GM21825 (cell line): ENCODE data around the gene VMAC.
"Not testable (repeated sequence)": the region's sequence is repeated elsewhere in the genome, so short reads cannot be mapped to it uniquely, and the experiment has no call there.

Experiments
- ATAC-seq: cut with Tn5 transposase; IDR thresholded peaks from one replicate; pipeline ENCODE4 v1.9.1; 2021; ENCODE audit warnings: mild to moderate bottlenecking, moderate library complexity; ENCODE audit not compliant: unreplicated experiment

VMAC gene

DNA sequence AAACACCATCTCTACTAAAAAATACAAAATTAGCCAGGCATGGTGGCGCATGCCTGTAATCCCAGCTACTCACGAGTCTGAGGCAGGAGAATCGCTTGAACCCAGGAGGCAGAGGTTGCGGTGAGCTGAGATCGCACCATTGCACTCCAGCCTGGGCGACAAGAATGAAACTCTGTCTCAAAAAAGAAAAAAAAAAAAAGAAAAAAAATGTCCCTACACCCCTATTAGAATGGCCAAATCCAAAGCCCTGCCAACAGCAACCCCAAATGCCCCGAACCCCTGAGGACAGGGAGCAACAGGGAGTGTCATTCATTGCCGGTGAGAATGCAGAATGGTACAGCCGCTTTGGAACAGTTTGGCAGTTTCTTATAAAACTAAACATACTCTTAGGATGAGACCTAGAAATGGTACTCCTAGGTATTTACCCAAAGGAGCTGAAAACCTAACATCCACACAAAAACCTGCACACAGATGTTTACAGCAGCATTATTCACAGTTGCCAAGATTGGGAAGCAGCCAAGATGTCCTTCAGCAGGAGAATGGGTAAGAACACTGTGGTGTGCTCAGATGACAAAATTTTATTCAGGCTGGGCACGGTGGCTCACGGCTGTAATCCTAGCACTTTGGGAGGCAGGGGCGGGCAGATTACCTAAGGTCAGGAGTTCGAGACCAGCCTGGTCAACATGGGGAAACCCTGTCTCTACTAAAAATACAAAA, 21.4 kb upstream of the VMAC start:
- not testable (repeated sequence) for ATAC-seq

DNA sequence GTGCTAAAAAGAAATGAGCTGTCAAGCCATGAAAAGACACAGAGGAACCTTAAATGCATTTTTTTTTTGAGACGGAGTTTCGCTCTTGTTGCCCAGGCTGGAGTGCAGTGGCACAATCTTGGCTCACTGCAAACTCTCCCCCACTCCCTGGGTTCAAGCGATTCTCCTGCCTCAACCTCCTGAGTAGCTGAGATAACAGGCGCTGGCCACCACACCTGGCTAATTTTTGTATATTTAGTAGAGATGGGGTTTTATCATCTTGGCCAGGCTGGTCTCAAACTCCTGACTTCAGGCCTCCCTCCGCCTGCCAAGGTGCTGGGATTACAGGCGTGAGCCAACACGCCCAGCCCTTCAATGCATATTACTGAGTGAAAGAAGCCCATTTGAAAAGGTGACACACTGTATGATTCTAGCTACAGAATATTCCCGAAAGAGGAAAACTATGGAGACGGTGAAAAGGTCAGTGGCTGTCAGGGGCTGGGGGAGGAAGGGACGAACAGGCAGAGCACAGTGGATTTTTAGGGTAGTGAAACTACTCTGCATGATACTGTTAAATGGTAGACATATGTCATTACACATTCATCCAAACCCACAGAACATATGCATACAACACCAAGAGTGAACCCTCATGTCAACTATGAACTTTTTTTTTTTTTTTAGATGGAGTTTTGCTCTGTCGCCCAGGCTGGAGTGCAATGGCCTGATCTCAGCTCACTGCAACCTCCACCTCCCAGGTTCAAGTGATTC, 20.4 kb upstream of the VMAC start:
- ATAC-seq: not testable (repeated sequence)

DNA sequence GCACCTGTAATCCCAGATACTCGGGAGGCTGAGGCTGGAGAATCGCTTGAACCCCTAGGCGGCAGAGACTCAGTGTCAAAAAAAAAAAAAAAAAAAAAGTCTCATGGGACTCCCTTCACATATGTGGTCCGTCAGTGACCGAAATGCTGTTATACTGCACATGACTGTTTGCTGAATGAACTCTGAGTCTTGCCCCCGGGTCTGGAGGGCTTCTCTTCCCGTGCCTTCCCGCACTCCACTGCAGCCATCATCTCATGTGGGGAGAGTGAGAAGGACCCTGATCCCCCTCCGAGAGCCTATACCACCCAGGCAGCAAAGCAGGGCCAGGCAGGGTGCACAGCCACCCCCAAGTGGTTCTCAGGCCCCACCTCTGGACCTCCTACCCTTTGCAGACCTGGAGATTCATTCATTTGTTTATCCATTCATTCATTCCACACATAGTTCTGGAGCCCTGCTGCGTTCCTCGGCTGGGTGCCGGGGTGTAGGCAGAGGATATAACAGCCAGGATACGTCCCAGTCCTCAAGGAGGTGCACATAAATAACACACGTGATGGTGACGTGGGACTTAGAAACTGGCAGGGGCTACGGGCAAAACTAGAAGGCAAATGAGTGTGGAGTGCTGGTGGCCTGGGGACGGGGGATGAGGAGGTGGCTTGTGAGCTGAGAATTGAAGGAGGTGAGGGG, 15.2 kb upstream of the VMAC start:
- ATAC-seq: no peak

DNA sequence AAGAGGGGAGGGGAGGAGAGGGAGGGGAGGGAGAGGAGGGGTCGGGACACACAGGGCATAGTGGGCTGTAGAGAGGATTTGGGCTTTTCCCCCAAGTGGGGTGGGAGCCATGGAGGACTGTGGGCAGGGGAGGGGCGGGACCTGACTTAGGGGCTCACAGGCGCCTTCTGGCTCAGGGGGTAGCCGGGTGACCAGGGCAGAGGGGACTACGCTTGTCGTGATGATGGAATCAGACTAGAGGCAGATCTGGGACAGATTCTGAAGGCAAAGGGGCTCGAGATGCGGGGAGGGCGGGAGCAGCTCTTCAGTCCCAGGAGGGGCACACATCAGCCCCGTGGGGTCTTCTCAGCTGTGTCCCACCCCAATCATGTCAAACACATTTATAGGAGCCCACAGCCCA, 14.6 kb upstream of the VMAC start:
- no peak for ATAC-seq

DNA sequence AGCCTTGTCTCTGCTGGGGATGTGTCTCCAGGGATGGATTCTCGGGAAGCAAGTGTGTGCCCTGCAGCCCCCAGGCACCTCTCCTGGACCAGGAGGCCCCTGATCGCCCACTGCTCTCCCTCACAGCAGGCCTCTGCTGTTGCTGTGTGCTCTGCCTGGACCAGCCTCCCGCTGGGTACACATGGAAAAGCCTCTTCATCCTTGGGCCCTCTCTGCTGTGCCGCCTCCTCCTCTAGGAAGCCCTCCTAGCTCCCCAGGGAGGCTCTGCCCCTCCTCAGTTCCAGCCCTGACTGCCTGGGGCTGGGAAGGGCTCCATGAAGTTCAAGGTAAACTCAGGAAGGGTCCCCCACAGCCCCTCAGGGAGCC, 13.1 kb upstream of the VMAC start:
- no peak for ATAC-seq

DNA sequence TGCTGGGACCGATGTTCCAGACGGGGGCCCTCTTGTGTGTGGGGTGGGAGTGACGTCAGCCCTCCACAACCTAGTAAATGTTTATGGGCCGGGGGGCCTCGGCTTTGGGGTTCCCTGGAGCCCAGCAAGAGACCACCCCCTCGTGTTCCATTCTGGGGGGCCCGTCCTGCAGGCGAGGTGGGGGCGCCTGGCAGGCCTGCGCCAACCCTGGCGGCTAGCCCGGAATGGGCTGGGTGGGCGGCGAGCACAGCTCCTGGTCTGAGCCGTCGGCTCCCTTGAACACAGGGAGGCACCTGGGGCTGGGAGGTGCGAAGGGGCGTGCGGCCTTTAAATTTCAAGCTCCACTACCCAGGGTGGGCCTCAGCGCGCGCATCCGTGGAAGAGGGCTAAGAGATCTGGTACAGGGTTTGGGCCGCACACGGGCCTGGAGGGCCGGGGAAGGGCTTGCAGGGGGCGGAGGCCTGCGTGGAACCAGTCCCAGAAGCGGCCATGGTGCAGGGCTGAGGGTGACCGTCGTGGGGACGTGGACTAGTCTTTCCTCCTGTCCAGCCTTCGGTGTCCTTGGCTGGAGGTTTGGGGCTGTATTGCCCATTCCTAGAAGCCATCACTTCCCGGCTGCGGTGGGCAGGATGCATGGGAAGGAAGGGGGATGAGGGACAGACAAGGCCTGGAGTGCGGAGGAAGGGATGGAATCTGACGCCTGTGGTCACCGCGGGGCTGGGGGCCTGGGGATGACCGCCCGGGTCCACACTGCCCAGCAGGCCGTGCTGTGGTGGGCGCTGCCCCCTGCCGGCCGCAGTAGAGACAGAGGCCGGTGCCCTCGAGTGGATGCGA, 12.5 kb upstream of the VMAC start:
- no peak for ATAC-seq

DNA sequence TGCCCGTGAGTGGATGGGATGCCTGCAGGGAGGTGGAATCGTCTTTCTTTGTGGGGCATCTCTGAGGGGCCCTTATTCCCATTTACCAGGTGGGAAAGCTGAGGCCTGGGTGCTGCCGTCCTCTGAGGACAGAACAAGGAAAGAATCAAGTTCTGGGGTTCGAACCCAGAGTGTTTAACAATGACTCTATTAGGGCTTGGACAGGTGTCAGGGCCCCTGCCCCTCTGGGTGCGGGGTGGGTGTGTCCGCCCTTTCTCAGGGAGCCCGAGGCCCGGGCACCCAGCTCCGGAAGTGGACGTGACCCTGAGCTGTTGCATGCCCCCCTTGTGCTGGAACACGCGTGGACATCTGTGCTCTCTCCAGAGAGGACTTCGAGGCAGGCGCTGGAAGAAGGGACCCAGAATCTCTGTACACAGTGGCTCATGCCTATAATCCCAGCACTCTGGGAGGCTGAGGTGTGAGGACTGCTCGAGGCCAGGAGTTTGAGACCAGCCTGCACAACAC, 11.8 kb upstream of the VMAC start:
- no peak for ATAC-seq

DNA sequence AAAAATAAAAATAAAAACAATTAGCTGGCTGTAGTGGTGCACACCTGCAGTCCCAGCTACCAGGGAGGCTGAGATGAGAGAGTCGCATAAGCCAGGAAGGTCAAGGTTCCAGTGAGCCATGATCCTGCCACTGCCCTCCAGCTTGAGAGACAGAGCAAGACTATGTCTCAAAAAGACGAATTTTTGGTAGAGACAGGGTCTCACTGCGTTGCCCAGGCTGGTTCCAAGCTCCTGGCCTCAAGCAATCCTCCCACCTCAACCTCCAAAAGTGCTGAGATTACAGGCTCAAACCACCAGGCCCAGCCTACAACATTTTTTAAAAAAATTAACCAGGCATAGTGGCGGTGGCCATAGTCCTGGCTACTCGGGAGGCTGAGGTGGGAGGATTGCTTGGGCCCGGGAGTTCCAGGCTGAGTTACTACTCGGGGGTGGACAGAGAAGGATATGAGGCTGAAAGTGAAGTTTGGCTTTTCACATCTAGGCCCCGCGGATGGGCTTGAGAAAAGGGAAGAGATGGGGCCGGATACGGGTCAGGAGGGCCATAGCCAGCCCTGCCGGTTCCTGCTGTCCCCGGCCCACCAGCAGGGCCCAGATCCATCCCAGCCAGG, 11.3 kb upstream of the VMAC start:
- ATAC-seq: no peak

DNA sequence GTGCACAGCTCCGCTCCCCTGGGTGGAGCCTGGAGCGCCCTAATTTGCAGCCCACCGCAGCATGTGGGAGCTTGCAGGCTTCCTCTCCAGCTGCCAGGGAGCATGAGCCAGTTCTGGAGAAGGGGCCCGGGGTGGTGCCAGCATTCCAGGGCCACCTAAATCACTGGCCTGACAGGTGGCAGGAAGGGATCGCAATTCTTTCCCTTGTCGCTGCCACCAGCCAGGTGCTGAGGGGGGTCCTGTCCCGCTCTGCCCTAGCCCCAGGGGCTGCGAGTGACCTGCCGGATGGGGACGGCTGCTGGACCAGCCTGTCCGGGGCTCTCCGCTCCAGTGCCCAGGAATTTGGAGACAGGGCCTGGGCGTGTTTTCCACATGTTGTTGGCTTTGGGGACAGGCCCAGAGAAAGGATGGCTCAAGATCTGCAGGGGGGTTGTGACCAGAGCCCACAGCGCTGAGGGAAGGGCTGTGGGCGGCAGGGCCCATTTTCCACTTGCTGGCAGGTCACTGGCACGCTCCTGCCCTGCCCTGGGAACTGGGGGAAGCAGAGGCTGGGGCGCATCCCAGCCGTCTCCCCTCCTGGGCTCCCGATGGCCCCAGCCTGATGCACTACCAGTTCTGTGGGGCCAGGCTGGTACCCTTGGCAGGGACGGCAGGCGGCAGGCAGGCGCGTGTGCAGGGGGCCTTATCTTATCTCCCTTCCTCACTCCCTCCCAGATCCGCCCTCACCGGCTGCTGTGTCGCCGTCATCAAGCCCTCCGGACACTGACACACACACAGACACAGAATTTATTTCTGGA, 10.6 kb upstream of the VMAC start:
- no peak for ATAC-seq

DNA sequence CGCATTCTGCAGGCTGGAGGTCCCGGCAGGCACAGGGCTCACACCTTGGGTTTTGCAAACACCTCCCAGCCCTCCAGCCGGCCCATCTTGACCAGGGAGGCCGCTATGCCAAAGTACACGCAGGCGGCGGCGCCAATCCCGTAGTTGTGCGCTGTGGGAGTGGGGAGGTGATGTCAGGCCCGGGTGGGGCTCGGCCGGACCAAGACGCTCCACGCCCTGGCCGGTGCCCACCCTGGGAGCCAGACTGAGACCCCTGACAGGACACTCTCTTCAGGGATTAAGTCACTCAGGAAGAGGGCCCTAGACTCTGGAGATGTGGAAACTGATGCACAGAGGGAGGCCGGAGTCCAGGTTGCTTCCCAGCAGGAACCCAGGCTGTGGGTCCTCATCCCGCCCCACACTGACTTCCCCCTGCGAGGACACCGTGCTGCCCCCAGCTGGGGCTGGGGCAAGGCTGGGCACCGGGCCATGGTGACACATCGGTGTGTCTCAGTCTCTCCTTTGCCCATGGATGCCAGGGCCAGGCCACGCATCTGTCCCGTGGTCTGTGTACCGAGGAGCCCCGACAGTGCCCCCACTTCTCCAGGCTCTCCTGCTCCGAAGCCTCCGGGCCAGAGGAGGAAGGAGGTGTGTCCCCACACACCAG, 9.8 kb upstream of the VMAC start:
- no peak for ATAC-seq

DNA sequence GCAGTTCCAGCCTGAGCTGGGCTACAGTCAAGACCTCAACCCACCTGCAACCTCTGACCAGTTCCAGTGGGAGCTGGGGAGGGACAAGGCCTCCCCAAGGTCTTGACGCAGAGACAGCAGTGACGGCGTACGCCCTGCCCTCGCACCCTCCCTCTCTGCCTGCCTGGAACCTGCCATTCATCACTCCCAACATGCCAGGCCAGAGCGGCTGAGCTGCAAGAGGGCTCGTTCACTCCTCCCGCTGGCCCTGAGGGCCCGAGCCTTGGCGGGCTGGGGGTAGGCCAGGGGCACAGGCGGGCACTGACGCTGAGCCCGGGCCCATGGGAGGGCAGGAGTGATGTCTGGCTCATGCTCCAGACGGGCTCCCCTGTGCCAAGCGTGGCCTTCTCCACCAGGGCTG, 9.3 kb upstream of the VMAC start:
- no peak for ATAC-seq

DNA sequence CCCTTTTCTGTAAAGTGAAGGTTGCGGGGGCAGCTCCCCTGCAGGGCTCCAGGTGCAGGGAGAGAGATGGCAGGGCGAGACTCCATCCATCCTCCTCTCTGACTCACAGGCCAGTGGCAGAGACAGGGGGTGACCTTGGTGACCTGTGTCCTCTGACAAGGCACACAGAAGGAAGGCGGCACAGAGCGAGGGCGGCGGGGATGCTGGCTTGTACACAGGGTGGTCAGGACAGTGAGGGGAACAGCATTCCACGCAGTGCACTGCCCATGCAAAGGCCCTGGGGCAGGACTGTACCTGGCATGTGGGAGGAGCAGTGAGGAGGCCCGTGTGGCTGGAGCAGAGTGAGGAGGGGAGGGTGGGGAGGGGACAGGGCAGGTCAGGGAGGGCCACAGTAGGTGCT, 8.8 kb upstream of the VMAC start:
- no peak for ATAC-seq

DNA sequence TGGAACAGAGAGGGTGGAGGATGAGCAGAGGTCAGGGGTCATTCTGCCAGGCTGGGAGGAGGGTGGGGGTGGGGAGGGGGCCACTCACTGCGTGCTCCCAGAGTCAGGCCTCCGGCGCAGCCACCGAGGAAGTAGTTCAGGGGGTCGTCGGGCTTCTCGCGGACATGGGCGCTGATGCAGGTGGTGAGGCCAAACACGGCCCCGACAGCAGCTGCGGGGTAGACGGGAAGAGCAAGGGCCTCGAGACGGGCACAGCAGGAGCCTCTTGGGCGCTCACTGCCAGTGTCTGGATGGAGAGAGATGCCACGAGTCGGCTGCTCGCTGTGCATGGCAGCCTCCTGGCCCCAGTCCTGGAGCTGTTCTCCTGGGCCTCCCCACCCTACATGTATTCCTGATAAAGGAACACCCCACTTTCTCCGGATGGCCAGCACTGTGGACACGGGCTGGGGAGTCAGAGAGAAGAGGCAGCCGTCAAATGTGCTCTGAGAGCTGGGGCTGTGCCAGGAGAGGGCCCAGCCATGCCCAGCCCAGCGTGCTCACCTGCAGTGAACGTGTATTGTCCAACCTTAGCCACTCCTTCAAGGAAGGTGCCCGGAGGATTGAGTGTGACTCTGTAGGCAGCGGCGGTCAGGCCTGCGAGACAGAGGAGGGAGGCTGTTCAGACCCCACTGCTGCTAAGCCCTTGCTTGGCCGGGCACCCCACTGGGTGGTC, 8.2 kb upstream of the VMAC start:
- no peak for ATAC-seq

DNA sequence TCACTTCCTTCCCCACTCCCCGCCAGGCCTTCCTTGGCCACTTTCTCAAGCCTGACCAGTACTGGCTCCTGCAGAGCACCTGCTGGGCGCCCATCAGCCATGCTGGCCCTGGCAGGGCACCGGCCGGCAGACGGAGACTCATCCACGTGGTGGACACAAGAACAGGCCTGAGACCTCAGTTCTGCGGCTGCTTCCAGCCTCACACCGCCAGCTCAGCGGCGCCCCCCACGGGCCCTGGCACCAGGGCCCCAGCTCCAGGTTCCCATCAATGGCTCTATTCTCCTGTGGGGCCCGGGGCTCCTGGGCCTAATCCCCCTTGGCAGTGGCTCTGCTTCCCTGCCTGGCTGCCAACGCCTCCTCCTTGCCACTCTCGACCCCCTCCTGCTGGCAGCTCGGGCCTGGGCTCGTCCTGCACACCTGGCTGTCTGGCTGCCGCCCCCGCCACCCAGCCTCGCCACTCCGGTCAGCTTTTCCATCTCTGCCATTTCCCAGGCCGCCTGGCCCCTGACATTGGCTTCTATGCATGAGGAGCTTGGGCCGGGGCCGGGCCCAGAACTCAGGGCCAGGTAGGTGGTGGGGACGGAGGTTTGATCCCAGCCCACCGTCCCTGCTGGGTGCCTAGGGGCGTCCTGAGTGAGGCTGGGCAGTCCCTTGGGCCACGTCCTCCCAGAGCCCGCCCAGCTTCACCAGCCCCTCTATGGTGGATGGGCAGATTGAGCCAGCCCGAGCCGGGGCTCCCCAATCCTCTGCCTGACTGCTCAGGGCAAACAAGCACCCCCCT, 7.3 kb upstream of the VMAC start:
- ATAC-seq: no peak

DNA sequence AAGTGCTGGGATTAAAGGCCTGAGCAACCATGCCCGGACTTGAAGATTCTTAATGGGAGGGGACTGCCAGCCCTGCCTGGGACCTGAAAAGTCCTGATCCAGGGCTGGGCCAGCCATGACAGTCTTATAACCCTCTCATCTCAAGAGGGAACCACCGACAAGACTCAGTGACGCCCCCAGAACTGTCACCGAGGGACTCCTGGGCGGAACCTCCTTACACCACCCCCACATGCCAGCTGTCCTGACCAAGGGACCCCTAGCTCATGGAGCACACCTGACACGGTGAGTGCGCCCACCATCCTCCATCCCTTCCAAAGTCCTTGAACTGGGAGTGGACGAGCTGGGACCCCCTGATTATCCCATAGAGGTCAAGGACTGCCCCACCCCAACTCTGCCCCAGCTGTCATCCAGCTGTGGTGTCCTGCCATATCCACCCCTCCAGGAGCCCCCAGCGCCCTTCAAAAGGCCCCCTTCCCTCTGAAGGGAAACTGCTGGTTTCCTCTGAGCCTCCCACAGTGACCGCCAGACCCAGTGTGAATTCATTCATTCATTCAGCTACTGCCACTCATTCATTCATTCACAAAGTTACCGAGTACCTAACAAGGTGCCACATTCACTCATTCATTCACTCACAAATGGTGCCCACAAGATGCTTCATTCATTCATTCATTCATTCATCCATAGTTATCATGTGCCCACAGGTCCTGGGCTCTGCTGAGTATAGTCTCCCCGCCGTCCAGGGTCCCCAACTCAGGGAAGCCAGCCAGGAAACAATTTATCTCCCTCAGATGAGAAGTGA, 4.7 kb upstream of the VMAC start:
- ATAC-seq: no peak

DNA sequence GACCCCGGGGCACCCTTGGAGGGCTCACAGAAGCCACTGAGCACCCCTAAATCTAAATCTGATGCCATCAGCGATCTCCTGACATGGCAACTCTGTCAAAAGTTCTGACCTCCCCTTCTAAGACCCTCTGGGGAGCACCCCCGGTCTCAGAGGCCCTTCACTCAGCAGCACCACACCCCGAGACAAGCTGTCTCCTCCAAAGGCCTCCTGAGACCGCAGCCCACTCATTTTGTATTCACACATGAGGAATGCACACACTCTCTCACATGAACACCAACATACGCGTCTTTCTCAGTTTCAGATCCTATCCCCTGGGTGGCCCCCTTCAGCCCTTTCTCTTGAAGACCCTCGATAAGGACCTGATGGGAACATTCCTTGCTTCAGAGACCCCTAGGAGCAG, 3.7 kb upstream of the VMAC start:
- ATAC-seq: no peak

DNA sequence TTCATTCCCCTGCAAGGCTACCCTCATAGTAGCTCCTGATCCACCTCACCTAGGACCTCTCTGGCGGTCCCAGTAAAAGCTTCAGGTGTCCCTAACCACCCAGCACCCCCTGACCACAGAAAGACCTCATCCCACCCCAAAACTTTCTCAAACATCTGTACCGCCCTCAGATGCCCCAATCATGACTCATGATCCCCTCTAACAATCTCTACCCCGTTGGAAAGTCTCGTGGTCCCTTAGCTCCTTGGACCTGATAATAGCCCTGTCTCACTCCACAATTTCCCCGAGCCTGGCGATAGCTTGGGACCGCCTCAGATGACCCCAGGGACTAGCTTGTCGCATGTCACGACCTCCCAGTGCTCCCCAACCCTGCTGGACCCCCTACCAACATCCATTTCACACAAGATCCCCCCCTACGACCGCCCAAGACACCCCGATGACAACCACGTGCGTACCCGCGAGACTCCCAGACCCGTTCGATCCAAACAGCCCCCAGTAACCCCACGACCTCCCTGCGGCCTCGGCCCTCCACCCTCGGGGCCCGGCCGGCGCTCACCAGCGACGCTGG, 1.5 kb upstream of the VMAC start:
- no peak for ATAC-seq
